Dermis microvascular lymphatic vessel endothelial cell (primary cell): ENCODE data around the gene SHKBP1. TPM values are rescaled to one million over a fixed set of nuclear protein-coding genes. Genes with fewer than 3 reads are reported as not detected.
"Not testable (repeated sequence)": the region's sequence is repeated elsewhere in the genome, so short reads cannot be mapped to it uniquely, and the experiment has no call there.

Experiments used
- DNase-seq, 2 donors: peaks; one replicate each; pipeline versions ENCODE4 v3.0.0 to v3.0.0-alpha.2; 2010; ENCODE audit warnings: low read depth in 2 of 2
- total RNA-seq: library from RNA; depleted of rRNA; stranded (reverse); fragments of >200 nt; gene quantifications from 2 replicates; pipeline ENCODE4 v1.2.1, GENCODE V29; 2014

SHKBP1 gene
- total RNA-seq, 1 donor from 2014 or later = 19.5 TPM

DNA sequence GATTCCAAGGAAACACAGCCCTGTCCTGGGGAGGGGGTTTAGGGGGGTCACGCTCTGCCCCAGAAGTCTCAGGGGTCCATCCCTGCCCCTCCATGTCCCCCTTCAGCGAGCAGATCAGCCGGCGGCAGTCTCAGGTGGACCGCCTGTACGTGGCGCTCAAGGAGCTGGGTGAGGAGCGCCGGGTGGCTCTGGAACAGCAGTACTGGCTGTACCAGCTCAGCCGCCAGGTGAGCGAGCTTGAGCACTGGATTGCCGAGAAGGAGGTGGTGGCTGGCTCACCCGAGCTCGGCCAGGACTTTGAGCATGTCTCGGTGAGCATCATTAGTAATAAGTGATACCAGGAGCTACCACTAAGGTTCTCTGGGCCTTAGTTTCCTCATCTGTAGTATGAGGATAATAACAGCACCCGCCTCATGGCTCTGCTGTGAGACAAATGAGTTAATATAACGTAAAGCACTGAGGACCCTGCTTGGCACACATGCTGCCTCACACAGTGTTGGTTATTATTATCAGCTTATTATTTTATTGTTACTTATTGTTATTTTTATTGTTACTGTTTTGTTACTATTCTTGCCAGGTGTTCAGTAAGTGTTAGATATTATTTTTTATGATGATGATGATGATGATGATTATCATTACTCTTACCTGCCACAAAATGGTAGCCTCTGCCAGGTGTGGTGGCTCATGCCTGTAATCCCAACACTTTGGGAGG lies 20.5 kb upstream of the SHKBP1 start:
- no peak for DNase-seq

DNA sequence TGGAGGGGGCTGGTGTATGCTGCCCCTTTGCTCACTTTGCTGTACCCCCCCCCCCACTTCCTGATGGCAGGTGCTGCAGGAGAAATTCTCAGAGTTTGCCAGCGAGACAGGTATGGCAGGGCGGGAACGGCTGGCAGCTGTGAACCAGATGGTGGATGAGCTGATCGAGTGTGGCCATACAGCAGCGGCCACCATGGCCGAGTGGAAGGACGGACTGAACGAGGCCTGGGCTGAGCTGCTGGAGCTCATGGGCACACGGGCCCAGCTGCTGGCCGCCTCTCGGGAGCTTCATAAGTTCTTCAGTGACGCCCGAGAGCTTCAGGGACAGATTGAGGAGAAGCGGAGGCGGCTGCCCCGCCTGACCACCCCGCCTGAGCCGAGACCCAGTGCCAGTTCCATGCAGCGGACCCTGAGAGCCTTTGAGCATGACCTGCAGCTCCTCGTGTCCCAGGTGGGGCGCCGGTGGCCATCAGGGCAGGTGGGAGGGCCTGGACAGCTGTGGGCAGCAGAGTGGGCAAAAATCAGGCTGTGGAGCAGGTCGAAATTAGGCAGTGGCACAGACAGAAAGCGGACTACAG lies 19.6 kb upstream of the SHKBP1 start:
- DNase-seq = no peak

DNA sequence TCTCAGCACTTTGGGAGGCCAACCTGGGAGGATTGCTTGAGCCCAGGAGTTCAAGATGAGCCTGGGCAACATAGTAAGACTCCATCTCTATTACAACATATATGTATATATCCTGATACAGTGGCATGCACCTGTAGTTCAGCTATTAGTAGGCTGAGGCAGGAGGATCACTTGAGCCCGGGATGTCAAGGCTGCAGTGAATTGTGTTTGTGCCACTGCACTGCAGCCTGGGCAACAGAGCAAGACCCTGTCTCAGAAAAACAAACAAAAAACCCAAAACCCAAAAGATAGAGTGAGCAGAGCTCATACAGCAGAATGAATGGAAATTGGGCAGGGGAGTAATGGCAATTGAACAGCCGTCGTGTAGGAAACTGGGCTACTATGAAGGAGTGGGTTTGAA lies 17.3 kb upstream of the SHKBP1 start:
- no peak for DNase-seq

DNA sequence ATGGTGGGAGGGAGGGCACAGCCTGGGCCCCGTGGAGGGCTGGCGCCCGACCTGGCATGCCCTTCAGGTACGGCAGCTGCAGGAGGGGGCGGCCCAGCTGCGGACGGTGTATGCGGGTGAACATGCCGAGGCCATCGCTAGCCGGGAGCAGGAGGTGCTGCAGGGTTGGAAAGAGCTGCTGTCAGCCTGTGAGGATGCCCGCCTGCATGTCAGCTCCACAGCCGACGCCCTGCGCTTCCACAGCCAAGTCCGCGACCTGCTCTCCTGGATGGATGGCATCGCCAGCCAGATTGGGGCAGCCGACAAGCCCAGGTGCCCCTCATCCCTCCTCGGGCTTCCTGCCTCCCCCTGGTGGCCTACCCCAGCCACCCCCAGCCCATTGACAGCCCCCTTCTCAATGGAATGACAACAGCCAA lies 16.6 kb upstream of the SHKBP1 start:
- DNase-seq = no peak

DNA sequence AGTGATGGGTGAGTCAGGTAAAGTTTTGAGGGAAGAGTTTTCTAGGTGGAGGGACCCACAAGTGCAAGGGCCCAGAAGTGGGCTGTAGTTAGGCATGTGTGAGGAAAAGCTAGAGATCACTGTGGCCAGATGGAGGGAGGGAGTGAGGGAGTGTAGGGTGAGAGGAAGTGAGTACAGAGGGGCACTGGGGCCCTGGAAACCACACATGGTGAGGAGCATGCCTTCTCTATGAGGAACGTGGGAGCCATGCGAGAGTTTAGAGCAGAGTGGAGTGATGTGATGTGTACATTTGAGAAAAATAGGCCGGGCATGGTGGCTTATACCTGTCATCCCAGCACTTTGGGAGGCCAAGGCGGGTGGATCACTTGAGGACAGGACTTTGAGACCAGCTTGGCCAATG lies 14.7 kb upstream of the SHKBP1 start:
- no peak for DNase-seq

DNA sequence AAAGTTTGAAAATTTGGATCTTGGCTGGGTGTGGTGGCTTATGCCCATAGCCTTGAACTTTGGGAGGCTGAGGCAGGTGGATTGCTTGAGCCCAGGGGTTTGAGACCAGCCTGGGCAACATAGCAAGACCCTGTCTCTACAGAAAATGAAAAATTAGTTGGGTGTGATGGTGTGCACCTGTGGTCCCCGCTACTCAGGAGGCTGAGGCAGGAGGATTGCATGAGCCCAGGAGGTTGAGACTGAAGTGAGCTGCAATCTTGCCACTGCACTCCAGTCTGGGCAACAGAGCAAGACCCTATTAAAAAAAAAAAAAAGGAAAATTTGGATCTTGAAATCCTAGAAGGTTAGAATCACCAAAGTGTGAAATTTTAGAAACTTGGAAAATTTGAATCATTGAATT lies 12.1 kb upstream of the SHKBP1 start:
- DNase-seq = not testable (repeated sequence)

DNA sequence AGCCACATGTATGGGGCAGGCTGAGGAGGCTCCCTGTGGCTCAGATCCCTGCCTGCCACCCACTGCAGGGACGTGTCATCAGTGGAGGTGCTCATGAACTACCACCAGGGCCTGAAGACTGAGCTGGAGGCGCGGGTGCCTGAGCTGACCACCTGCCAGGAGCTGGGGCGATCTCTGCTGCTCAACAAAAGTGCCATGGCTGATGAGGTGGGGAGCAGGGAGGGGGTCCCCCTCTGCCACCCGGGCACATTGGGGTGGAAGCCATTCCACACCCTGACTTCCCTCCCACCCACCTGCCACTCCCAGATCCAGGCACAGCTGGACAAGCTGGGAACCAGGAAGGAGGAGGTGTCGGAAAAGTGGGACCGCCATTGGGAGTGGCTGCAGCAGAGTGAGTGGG lies 11.3 kb upstream of the SHKBP1 start:
- no peak for DNase-seq

DNA sequence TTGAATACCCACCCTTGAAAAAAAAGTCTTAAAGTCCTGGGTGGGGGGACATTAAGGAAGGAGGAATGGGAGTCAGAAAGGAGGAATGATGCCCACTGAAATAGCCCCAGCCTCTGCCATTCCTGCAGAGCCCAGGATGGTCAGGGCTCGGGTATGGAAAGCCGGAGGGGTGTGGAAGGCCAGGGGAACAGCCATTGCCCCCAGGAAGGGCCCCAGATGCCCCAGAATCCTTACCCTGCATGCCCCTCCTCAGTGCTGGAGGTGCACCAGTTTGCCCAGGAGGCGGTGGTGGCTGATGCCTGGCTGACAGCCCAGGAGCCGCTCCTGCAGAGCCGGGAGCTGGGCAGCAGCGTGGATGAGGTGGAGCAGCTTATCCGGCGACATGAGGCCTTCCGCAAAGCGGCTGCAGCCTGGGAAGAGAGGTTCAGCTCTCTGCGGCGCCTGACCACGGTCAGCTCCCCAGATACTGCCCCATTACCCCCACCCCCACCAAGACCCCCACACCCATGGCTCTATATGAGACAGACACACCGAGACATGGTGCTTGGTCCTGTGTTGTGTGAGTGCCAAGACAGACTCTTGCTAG lies 10.7 kb upstream of the SHKBP1 start:
- DNase-seq = no peak

DNA sequence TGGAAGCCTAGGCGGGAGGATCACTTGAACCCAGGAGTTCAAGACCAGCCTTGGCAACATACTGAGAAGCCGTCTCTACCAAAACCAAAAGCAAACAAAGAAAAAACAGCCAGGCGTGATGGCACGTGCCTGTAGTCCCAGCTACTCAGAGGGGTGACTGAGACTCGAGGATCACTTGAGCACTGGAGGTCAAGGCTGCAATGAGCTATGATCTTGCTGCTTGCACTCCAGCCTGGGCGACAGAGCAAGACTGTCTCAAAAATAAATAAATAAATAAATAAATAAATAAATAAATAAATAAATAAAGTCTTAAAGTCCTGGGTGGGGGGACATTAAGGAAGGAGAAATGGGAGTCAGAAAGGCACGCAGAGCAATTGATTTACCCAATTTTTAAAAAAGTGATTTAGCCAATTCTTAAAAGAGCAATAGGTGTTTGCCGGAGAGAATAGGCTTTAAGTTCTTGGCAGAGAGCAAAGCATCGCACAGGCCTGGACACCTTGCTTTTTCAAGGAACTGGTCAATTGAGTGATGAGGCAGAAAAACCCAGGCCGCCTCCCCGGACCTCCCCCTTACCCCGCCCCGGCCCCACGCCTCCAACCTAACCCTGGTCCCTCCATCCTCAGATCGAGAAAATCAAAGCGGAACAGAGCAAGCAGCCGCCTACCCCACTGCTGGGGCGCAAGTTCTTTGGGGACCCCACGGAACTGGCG lies 9.5 kb upstream of the SHKBP1 start:
- DNase-seq = no peak

DNA sequence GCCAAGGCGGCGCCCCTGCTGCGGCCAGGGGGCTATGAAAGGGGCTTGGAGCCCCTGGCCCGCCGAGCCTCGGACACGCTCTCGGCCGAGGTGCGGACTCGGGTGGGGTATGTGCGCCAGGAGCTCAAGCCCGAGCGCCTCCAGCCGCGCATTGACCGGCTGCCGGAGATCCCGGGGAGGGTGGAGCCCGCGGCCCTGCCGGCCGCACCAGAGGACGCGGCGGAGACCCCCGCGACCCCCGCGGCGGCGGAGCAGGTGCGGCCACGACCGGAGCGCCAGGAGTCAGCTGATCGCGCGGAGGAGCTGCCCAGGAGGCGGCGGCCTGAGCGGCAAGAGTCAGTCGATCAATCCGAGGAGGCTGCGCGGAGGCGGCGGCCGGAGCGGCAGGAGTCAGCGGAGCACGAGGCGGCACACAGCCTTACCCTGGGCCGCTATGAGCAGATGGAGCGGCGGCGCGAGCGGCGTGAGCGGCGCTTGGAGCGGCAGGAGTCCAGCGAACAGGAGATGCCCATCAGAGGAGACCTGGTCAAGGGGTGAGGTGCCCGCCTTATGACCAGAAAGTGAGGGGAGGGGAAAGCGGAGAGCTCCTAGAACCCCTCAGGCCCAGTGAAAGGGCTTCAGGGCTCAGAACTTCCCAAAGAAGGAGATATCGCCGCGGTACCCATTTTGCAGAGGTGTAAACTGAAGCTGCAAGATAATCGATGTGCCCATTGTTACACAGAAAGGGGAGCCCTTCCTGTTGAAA lies 8.8 kb upstream of the SHKBP1 start:
- DNase-seq = no peak

DNA sequence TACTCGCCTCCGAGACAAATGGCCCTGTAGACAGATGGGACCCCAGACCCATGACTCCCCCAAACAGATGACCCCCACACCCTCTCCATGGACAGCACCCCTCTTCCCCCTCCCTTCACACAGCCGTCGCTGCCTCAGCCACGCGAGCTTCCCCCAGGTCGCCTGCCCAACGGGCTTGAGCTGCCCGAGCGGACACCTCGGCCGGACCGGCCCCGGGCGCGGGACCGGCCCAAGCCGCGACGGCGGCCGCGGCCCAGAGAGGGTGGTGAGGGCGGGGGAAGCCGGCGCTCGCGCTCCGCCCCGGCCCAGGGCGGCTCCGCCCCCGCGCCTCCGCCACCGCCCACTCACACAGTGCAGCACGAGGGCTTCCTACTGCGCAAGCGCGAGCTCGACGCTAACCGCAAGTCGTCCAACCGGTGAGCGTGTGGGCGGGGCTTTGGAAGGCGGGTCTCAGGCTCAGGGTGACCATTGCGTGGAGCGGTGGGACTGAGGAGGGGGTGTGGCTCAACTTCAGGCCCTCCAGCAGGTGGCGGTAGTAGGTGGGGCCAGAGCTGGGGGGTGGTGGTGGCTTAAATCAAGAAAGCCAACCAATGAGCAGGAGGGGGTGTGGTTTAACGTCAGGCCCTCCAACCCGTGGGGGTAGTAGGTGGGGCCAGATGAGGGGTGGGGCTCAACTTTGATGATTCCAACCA lies 6.2 kb upstream of the SHKBP1 start:
- DNase-seq = peak; percentile 99 to 100

DNA sequence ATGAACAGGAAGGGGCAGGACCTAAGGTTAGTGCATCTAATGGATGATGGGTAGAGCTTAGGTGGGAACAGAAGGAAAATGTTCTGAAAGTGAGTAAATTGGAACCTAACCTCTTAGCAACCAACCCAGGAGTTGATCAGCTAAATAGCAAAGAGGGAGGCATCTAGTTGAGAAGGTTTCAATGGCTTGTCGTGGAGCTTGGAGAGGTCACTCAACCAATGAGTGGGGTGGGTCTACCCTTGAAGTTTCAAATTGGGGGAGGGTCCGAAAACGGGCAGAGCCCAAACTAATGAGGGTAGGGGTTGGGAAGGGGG lies 5.7 kb upstream of the SHKBP1 start:
- DNase-seq = no peak

DNA sequence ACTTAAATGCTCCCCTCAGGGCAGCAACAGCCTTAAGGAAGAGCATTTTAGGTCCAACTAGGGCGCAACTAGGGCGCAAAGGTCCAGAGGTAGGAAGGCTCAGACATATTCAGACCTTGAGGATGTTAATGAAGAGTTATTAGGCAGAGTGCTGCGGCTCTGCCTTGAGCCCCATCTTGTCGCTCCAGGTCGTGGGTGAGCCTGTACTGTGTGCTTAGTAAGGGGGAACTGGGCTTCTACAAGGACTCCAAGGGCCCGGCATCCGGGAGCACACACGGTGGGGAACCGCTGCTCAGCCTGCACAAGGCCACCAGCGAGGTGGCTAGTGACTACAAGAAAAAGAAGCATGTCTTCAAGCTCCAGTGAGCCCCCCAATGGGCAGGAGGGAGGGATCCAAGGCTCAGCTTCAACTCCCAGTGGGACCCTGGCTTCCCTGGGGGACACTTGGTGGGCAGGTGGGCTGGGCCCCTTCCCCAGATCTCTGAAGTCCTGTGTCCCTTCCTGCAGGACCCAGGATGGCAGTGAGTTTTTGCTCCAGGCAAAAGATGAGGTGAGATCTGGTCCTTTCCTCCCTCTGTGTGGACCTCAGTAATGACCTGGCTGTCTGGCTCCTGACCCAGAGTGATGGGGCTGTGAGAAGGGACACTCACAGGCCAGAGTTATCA lies 4.7 kb upstream of the SHKBP1 start:
- no peak for DNase-seq

DNA sequence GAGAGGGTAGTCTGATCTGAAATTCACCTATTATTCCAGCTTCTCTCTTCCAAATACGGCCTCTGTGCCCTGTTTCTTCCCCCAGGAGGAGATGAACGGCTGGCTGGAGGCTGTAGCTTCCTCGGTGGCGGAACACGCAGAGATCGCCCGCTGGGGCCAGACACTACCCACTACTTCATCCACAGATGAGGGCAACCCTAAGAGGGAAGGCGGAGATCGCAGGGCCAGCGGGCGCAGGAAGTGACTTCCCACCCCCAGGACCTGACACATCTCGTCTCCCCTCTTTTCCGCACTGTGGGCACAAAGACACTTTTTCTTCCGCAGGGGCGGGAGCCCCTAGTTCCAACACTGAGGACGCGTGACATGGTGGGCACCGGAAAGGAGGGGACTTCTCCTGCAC lies 1.3 kb upstream of the SHKBP1 start:
- no peak for DNase-seq

DNA sequence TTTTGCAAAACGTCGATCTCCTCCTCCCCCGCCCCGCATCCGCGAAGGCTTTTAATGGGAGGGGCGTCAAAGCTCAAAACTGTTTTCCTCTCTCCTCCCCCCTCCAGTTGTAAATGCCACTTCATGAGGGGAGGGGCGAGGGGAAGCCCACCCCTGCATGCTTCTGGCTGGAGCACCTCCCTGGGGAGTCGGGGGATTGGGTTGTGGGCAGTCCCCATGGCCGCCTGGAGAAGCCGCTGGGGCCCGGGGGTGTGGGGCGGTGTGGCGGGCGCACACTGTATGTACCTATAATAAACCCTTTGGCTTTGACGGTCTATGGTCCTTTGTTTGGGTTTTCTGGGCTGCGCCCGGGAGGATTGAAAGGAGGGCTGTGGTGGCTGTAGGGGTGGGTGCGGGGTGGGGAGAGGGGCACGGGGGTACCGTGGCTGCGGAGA lies 505 bp upstream of the SHKBP1 start:
- DNase-seq = no peak

DNA sequence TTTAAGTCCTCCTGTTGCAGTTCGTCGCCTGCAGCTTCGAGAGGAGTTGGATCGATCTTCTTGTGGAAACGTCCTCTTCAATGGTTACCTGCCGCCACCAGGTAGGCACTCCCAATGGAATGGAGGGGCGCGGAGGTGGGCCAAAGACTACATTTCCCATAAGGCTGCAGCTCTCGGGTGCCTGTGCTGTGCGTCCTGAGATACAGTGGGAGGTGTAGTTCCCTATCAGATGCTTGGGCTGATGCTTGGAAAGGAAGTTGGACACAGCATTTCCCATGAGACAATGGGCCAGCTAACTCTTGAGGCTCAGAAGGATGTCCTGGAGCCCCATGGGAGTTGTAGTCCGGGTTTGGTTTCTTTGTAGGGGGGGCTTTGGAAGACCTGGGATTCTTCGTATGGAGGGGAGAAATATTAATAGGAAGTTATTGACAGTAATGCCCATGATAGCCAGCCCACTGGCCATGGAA lies 1.8 kb downstream of the SHKBP1 start:
- peak in 1 of 2 donors; percentile 23 for DNase-seq

DNA sequence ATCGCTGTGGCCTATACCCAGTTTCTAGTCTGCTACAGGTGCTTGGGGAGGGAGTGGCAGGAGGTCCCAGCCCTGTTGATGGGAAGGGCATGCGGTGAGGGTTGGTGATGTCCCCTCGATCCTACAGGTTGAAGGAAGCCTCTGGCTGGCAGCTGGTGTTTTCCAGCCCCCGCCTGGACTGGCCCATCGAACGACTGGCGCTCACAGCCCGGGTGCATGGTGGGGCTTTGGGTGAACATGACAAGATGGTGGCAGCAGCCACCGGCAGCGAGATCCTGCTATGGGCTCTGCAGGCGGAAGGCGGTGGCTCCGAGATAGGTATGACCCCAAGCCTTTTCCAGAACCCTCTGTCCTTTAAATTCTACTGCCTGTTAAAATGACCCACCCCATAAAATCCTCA lies 3.9 kb downstream of the SHKBP1 start:
- no peak for DNase-seq

DNA sequence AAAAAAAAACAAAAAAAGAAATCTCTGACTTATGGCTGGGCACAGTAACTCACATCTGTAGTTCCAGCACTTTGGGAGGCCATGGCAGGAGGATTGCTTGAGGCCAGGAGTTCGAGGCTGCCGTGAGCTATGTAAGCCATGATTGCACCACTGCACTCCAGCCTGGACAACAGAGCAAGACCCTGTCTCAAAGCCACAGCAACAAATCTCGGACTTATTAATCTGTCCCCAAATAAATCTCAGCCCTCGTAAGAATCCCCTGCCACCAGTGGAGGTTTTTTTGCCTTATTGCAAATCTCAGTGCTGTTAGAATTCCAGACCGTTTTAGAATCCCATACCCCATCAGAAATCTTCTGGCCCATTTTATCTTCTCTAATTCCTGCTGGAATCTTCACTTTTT lies 4.9 kb downstream of the SHKBP1 start:
- DNase-seq = no peak

DNA sequence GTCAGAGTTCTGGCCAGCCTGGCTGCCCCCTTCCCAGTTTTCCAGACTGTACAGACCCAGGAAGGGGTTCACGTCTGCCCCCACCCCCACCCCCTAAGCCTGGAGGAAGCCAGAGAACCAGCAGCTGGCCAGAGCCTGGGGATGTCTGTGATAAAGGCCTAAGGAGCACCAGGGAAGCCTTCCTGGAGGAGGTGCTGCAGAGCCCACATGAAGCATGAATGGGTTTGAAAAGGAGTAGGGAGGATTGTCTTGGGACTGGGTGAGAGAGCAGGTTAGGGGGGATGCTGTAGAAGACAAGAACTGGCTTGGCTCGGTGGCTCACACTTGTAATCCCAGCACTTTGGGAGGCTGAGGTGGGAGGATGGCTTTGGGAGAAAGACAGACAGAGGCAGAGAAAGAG lies 5.8 kb downstream of the SHKBP1 start:
- DNase-seq = no peak

DNA sequence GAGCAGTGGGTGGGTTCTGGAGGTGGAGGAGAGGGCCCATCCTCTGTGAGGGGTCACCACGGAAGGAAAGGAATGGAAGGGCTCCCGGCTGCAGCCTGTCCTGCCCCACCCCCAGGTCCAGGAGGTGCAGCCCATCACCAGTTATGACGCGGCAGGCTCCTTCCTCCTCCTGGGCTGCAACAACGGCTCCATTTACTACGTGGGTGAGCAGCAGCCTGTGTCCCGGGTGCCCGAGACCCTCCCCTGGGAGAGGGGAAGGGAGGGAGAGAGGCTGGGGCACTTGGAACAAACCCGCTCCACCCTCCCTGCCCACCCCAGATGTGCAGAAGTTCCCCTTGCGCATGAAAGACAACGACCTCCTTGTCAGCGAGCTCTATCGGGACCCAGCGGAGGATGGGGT lies 6.6 kb downstream of the SHKBP1 start:
- DNase-seq = no peak

DNA sequence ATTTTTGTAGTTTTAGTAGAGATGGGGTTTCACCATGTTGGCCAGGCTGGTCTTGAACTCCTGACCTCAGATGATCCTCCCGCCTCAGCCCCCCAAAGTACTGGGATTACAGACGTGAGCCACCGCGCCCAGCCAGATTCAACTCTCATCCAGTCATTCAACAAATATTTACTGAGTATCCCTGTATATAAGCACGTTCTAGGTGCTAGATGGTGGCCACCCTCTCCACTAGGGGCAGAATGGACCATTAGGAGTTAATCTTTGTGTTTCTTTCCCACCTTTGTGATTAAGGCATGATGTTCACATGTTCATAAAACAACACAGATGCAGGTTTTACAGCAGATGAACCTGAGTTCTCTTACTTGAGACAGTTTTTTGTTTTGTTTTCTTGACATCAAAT lies 7.3 kb downstream of the SHKBP1 start:
- DNase-seq = no peak
